ENCODE results near the gene MBD2. TPM values are rescaled to one million over a fixed set of nuclear protein-coding genes. Genes with fewer than 3 reads are reported as not detected.

Gene MBD2
- total and polyA plus RNA-seq, 2 donors (not counting 1 experiment from before 2014, with no cell fraction given) = 53.0 to 134 TPM

DNA sequence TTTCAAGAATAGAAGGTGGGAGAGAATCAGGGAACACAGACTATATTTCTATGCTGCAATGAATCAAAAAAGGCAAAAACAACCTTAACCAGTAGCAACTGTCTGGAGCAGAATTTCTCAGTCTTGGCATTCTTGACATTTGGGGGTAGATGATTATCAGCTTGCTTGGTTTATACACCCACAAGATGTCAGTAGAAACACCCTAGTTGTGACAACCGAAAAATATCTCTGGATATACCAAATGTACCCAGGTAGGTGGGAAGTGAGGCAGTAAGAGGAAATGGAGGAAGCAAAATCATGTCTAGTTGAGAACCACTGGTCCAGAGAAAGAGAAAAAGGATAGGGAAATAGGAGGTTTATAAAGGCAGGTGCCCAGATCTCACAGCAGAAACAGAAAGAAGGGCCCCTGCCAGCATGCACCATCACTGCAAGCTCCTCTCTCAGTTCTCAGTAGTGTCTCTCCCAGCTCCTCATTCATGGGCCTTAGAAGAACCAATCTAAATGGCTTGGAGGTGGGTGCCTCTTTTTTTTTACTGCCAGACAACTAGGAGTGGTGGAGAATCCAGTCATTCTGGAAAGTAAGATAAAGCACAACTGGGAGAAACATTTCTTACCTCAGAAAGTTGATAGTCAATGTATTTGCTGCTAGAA, 50.4 kb downstream of the MBD2 start:
- Histone ChIP-seq H3K9me3 (ENCODE audit: control extremely low read depth in 1 of 3, control insufficient read depth in 2 of 3, insufficient read depth in 1 of 3, low read length in 2 of 3) (no peaks in the 10 kb centered on the region), H3K79me2 (ENCODE audit: control insufficient read depth, insufficient read depth, low read length) (peaks cover 35% of the 10 kb centered on the region), H3K4me1 (ENCODE audit: control insufficient read depth in 2 of 2, insufficient read depth in 2 of 2, low read length in 2 of 2) (no peaks in the 10 kb centered on the region), H3K4me3 (ENCODE audit: control extremely low read depth in 1 of 5, extremely low read depth in 1 of 5, insufficient read depth in 1 of 5, low read depth in 2 of 5, low read length in 4 of 5) (no peak overlapping the region), H3K9ac (ENCODE audit: low read length) (no peak overlapping the region), H3K4me2 (replicated peaks; ENCODE audit: low read depth, low read length, poor library complexity, severe bottlenecking) (no peak overlapping the region), H4K20me1 (ENCODE audit: control insufficient read depth, insufficient read depth, low read length, poor library complexity, severe bottlenecking) (peaks cover 20% of the 10 kb centered on the region), H3K27me3 (replicated peaks in 1 of 4; ENCODE audit: control extremely low read depth in 1 of 4, control insufficient read depth in 3 of 4, insufficient read depth in 4 of 4, low read length in 3 of 4) (no peaks in the 10 kb centered on the region), H2AFZ (ENCODE audit: insufficient read depth, low read depth, low read length, poor library complexity, severe bottlenecking) (no peak overlapping the region), H3K36me3 (replicated peaks in 1 of 2; ENCODE audit: control extremely low read depth in 1 of 2, control insufficient read depth in 1 of 2, extremely low read depth in 1 of 2, insufficient read depth in 2 of 2, low read length in 1 of 2) (peaks cover 9 to 23% of the 10 kb centered on the region in 2 experiments), H3K27ac (ENCODE audit: low read length in 2 of 2) (peak overlapping the region in 1 of 2 donors; percentile 8)
- DNase-seq = no peak
- TF ChIP-seq, protein P1, sequence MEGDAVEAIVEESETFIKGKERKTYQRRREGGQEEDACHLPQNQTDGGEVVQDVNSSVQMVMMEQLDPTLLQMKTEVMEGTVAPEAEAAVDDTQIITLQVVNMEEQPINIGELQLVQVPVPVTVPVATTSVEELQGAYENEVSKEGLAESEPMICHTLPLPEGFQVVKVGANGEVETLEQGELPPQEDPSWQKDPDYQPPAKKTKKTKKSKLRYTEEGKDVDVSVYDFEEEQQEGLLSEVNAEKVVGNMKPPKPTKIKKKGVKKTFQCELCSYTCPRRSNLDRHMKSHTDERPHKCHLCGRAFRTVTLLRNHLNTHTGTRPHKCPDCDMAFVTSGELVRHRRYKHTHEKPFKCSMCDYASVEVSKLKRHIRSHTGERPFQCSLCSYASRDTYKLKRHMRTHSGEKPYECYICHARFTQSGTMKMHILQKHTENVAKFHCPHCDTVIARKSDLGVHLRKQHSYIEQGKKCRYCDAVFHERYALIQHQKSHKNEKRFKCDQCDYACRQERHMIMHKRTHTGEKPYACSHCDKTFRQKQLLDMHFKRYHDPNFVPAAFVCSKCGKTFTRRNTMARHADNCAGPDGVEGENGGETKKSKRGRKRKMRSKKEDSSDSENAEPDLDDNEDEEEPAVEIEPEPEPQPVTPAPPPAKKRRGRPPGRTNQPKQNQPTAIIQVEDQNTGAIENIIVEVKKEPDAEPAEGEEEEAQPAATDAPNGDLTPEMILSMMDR (IDR thresholded peaks at IDR 0.05) = no peak
- no peak for TF ChIP-seq EZH2 (IDR thresholded peaks at IDR 0.05; ENCODE audit: borderline replicate concordance, insufficient read depth, low read depth, low read length, poor library complexity, severe bottlenecking)
- Mint-ChIP-seq H3K9me3 (ENCODE audit: insufficient read depth) (no peaks in the 10 kb centered on the region), H3K4me1 (peaks cover 28% of the 10 kb centered on the region), H3K27ac (peak overlapping the region; percentile 69), H3K27me3 (no peaks in the 10 kb centered on the region), H3K4me3 (no peak overlapping the region)
- CTCF ChIA-PET = no interaction called here
- intact Hi-C loops (cut with micrococcal nuclease) = no loop called here
- WGBS (ENCODE audit: insufficient coverage) = no CpG with 5 or more reads among the region's 1 CpG
- POLR2A ChIA-PET = no interaction called here
- ATAC-seq (ENCODE audit: low read depth) = no peak

DNA sequence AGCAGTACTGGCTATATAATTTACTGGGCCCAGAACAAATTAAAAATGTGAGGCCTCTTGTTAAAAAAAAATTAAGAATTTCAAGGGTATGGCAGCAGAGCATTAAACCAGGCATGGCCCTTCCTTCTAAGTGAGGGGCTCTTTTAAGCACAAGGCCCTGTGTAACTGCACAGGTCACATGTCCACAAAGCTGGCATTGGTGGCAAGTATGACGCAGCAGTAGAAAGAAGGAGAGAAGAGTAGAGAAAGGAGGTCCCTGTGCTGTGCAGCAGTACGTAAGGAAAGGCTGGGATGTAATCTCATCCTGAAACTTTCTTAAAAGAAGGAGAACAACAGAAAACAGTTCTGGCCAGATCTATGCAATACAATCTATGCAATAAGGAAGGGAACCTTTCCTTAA, 51.2 kb downstream of the MBD2 start:
- H3K4me1 ChIP-seq (ENCODE audit: control insufficient read depth in 2 of 2, insufficient read depth in 2 of 2, low read length in 2 of 2) = no peaks in the 10 kb centered on the region
- peaks cover 31% of the 10 kb centered on the region for H3K79me2 ChIP-seq (ENCODE audit: control insufficient read depth, insufficient read depth, low read length)
- H3K27ac Mint-ChIP-seq = no peak overlapping the region
- CTCF ChIA-PET = no interaction called here
- peaks cover 13 to 28% of the 10 kb centered on the region in 2 experiments for H3K36me3 ChIP-seq (replicated peaks in 1 of 2; ENCODE audit: control extremely low read depth in 1 of 2, control insufficient read depth in 1 of 2, extremely low read depth in 1 of 2, insufficient read depth in 2 of 2, low read length in 1 of 2)
- no peaks in the 10 kb centered on the region for H3K27me3 ChIP-seq (replicated peaks in 1 of 4; ENCODE audit: control extremely low read depth in 1 of 4, control insufficient read depth in 3 of 4, insufficient read depth in 4 of 4, low read length in 3 of 4)
- ATAC-seq (ENCODE audit: low read depth) (no peak), DNase-seq (no peak)
- no peaks in the 10 kb centered on the region for H3K9me3 Mint-ChIP-seq (ENCODE audit: insufficient read depth)
- H3K4me1 Mint-ChIP-seq = peaks cover 30% of the 10 kb centered on the region
- intact Hi-C loops (cut with micrococcal nuclease) = no loop called here
- no peaks in the 10 kb centered on the region for H3K9me3 ChIP-seq (ENCODE audit: control extremely low read depth in 1 of 3, control insufficient read depth in 2 of 3, insufficient read depth in 1 of 3, low read length in 2 of 3)
- no peak overlapping the region for H3K9ac ChIP-seq (ENCODE audit: low read length)
- H3K27ac ChIP-seq (ENCODE audit: low read length in 2 of 2) = no peak overlapping the region
- TF ChIP-seq, protein P1 (IDR thresholded peaks at IDR 0.05) = no peak
- TF ChIP-seq EZH2 (IDR thresholded peaks at IDR 0.05; ENCODE audit: borderline replicate concordance, insufficient read depth, low read depth, low read length, poor library complexity, severe bottlenecking) = no peak
- H3K4me3 Mint-ChIP-seq = no peak overlapping the region
- H4K20me1 ChIP-seq (ENCODE audit: control insufficient read depth, insufficient read depth, low read length, poor library complexity, severe bottlenecking) = peaks cover 20% of the 10 kb centered on the region
- no peak overlapping the region for H2AFZ ChIP-seq (ENCODE audit: insufficient read depth, low read depth, low read length, poor library complexity, severe bottlenecking)
- POLR2A ChIA-PET = no interaction called here
- no CpG with 5 or more reads among the region's 2 CpGs for WGBS (ENCODE audit: insufficient coverage)
- H3K27me3 Mint-ChIP-seq = no peaks in the 10 kb centered on the region
- no peak overlapping the region for H3K4me2 ChIP-seq (replicated peaks; ENCODE audit: low read depth, low read length, poor library complexity, severe bottlenecking)
- no peak overlapping the region for H3K4me3 ChIP-seq (ENCODE audit: control extremely low read depth in 1 of 5, extremely low read depth in 1 of 5, insufficient read depth in 1 of 5, low read depth in 2 of 5, low read length in 4 of 5)
